HG02852 (cell line): ENCODE results near the gene GDF7.

Experiments used
- ATAC-seq: cut with Tn5 transposase; IDR thresholded peaks from one replicate; pipeline ENCODE4 v1.9.1; 2021; ENCODE audit warnings: mild to moderate bottlenecking, moderate library complexity; ENCODE audit not compliant: unreplicated experiment

Gene GDF7

DNA sequence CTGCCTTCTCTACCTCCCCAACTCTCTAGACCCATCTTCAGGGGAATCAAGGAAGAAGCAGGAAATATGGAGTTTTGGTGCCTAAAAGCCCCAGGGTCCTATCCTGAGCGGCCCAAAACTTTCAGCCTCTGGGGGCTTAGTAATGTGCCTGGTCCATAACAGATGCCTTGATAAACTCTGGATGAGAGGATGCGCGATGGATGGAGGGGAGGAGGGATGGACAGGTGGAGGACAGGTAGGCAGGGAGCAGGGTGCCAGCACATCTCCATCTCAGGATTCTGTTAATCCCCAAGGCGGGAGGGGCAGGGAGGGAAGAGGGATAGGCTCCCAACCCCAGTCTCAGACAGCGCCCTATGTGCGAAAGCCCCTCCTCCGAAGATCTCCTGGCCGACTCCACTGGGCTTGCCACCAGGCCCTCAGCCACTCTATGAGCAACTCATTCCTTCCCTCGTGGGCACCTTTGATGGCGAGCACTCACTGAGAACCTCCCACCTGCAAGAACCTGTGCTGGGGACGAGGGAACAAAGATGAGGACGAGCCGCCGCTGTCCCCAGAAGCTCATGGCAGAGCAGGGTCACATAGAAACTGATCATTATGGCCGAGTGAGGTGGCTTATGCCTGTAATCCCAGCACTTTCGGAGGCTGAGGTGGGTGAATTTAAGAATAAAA, 39.1 kb upstream of the GDF7 start:
- no peak for ATAC-seq

GRCh38 chr2:20629181-20629580, 37.8 kb upstream of the GDF7 start:
- ATAC-seq, result no peak

GRCh38 chr2:20629581-20630171, 37.3 kb upstream of the GDF7 start:
- no peak for ATAC-seq

GRCh38 chr2:20630967-20631366, 36.0 kb upstream of the GDF7 start:
- no peak for ATAC-seq

GRCh38 chr2:20631617-20632307, 35.2 kb upstream of the GDF7 start:
- no peak for ATAC-seq

GRCh38 chr2:20632446-20632990, 34.4 kb upstream of the GDF7 start:
- ATAC-seq, result no peak

DNA sequence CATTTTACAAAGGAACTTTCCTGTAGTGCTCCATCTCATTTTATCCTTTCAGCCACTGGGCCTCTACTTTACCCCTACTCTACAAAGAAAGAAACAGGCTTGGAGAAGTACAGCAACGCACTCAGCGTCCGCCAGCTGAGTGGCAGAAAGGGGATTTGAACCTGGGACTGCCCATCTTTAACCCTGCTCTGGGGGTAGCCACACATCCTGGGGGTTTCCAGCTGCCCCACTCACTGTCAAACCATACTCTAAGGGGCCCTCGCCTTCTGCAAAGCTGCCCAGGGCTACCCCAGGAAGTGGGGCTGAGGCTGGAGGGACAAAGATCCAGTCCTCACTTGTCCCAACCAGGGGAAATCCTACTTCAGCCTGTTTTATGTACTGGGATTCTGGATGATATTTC, 33.9 kb upstream of the GDF7 start:
- ATAC-seq, result no peak

GRCh38 chr2:20633794-20634506, 33.0 kb upstream of the GDF7 start:
- no peak for ATAC-seq

DNA sequence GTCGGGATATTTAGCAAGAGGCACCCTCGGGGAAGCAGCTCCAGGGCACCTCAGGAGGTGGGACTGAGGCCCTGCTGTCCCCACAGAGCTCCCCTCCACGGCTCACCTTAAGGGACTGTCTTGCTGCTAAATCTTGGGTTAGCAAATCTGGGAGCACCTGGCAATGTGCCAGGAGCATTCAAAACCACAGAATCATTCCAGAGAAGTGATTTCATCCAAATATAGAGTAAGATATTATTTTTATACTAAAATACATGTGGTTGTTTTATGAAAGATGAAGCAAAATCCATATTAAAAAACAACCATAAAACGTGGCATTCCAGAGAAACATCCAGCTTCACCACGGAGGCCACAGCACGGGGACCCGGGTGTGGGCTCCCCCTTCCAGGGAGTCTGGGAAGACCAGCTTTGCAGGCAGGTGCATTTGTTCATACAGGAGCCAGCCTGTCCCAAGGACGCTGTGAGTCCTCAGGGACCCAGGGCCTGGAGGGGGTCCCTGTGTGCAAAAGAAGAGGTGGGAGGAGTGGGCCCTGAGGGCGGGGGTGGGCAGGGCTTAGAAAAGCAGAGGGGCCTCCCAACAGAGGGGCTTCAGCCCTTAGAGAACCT, 32.3 kb upstream of the GDF7 start:
- no peak for ATAC-seq

DNA sequence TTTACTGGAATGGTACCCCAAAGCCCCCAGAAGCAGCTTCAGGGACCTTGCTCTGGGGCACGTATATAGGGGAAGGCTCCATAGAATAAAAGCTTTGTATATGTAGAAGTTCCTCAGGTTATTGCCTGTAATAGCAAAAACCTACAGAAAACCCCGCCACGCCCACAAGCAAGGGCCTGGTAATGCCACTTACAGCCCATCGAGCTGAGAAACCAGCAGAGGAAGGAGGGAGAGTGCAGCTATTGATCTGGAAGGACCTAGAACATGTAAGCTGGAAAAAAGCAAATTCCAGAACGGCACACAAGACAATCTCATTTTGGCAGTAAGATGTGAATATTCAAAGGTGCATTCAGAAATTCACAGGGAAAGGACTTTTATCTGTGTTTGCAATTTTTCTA, 31.8 kb upstream of the GDF7 start:
- ATAC-seq, result no peak

DNA sequence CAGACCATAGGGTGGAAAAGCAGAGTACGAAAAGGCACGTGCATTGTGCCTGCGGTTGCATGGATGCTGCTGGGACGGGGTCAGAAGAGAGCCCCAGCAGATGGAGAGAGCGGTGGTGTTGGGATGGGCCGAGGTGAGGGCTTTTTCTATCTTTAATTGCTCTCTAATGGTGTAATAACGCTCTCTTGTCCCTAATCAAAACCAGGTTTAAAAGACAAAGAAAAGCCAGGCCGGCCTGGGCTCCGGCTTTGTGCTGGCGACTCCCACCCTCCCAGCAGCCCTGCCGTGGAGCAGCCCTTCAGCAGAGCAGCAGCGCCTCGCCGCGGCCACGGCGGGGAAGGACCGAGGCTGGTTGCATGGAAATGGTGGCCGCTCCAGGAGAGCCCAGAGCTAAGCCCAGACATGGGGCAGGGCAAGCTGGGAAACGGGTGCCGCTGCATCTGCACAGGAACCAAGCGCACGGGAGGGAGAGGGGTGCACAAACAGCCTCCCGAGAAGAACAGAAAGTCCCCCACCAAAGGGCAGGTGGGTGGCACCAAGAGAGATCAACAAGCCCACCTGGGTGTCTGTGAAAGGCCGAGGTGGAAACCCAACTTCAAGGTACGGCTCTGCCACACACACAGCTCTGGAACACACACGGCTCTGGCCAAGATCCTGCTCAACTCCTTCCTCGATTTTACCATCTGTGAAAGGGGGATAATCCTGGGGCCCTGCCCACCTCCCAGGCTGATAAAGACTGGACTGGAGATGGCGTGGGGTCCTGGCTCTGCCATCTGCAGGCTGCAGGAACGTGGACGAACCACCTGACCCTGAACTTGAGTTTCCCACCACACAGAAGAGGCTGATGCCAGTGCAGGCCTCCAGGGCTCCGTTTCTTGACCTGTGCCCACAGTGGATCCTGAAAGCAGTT, 31.0 kb upstream of the GDF7 start:
- ATAC-seq, result peak; percentile 73

DNA sequence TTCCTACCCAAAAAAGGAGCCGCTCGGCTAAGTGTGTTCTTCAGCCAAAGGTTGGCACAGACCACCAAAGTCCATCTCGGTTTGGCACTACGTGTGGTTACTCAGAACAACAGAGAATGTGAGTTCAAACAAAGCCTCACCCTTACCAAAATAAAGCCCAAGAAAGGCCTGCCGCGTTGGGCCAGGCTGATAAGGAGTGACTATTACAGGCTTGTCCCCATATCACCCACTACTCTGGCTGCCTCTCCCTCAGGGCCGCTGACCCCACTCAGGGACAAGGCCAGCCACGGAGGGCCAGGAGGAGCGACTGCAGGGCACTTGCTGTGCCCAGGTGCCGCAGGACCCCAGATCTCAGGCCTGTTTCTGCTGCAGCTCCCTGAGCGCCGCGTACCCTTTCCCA, 29.8 kb upstream of the GDF7 start:
- ATAC-seq, result no peak

DNA sequence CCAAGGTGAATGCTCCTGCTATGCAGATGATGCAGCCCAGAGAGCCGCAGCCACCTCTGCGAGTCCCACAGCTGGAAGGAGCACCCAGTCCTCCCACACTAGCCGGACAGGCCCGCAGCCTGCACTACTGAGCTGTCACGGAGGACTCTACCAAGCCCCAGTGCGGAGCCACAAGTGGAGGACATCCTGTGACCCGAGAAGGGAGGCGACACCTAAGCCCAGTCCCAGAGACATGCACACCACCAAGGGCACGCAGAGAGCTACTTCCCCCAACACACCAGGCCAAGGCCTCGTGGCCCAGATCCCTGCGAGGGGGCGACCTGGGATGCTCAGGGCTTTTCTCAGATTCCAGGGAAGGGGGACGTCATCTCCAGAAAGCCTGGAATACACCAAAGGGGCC, 28.9 kb upstream of the GDF7 start:
- no peak for ATAC-seq

GRCh38 chr2:20638646-20639430, 28.1 kb upstream of the GDF7 start:
- no peak for ATAC-seq

- no peak for ATAC-seq
Observed at GRCh38 chr2:20640411-20641122, 26.4 kb upstream of the GDF7 start.

DNA sequence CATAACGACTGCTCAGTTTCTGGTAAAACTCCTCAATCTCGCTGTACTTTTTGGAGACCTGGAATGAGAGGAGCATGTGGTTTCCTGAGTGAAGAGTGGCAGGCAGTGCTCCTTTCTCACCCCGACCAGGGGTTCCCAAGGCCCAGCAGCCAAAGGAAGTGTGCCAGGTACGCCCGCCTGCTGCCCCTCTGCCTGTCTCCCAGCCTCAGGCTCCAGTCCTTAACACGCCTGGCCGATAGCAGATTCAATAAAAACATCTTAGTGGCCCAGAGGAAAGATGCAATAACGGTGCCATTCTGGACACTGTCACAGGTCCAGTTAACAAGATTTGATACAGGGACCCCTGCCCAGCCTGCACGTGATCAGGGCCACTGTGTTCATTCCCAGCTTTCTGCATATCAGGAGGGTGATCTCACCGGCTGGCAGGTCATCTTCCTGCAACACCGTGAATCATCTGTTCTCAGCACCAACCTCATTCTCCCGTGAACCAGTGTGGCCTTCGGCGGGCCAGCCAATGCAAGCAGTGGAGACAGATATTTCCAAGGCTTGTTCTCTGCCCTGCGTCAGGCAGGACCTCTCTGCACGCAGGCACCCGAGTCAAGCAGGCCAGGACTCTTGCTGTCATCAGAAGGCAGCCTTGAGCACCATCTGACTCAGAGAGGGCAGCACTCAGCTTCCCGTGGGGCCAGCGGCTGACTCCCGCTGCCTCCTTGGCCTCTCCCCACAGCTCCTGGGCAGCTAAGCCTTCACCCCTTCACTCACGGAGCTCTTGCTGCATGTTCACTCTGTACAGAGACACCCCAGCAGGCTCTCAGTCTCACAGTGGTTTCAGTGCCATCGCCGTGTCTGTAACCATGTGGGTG, 25.6 kb upstream of the GDF7 start:
- ATAC-seq, result no peak

DNA sequence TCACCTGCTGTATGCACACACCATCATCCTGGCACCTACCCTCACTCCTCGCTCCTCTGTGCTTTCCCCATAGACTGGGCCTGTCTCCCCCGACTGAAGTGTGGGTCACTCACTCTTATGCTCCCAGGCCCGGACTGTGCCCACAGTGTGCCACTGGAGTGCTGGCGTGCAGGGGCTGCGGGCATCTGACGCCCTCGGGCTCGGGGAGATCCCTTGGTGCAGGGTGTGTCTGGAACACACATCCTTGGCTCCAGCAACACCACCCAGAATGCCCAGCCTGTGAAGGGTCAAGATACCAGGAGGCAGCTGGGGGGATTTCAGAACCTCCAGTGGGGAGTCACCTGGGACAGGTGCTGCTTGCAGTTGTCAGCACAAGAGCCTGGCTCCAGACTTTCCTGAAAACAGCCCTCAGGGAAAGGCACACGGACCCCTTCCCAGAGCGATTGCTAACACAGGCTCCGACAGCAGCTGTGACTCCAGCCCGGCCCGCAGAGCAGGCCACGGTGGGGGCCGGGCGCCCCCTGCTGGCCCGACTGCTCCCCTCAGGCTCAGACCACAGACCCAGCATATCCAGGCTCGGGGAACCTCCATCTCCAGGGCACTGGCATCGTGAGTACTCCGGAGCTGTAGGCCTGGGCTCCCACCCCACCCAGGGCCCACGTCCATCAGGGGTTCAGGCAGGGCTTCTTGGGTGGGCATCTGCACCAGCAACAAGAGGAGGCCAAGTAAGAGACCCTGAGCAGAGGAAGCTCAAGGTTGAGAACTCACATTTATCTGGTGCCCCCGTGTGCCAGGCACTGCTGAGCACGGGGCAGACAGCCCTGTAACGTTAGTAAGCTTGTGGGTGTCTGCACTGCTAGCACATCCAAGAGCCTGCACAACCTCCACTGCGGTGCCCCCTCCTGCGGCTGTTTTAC, 24.6 kb upstream of the GDF7 start:
- peak; percentile 99 for ATAC-seq
